ENCODE data around the gene MVB12B.

DNA sequence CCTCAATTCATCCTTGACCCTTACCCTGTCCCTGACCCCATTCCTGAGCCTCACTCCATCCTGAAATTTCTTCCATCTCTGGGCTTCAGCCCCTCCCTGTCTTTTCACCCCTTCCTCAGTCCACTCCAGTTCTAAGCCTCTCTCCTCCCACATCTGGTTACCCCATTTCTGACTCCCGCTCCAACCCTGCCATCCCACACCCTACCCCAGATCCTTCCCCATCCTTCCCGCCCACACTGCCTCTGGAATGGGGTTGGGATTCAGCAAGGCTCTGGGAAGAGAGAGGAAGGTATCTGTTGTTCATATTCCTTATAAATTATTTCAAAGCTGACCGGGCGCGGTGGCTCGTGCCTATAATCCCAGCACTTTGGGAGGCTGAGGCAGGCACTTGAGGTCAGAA, 29.9 kb upstream of the MVB12B start:
- TF ChIP-seq CREB1 (CRISPR knock-in tag; IDR thresholded peaks at IDR 0.05) (no peak), ESRRA (CRISPR knock-in tag; IDR thresholded peaks at IDR 0.05; ENCODE audit: borderline replicate concordance) (no peak), ZNF121 (CRISPR knock-in tag; IDR thresholded peaks at IDR 0.05) (no peak), SMAD3 (CRISPR knock-in tag; IDR thresholded peaks at IDR 0.05; ENCODE audit: borderline replicate concordance) (no peak)
- TF ChIP-seq, protein P1, sequence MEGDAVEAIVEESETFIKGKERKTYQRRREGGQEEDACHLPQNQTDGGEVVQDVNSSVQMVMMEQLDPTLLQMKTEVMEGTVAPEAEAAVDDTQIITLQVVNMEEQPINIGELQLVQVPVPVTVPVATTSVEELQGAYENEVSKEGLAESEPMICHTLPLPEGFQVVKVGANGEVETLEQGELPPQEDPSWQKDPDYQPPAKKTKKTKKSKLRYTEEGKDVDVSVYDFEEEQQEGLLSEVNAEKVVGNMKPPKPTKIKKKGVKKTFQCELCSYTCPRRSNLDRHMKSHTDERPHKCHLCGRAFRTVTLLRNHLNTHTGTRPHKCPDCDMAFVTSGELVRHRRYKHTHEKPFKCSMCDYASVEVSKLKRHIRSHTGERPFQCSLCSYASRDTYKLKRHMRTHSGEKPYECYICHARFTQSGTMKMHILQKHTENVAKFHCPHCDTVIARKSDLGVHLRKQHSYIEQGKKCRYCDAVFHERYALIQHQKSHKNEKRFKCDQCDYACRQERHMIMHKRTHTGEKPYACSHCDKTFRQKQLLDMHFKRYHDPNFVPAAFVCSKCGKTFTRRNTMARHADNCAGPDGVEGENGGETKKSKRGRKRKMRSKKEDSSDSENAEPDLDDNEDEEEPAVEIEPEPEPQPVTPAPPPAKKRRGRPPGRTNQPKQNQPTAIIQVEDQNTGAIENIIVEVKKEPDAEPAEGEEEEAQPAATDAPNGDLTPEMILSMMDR (IDR thresholded peaks at IDR 0.05) = no peak

Measured in WTC11 (cell line).